NCI-H1930 (cell line): ENCODE measurements around the gene APBB2.
"Not testable (repeated sequence)": the region's sequence is repeated elsewhere in the genome, so short reads cannot be mapped to it uniquely, and the experiment has no call there.

ENCODE experiments used
- DNase-seq, 2 experiments: peaks; one replicate each; lab custom pipeline; 2025; lab: John Stamatoyannopoulos, UW

APBB2 gene

DNA sequence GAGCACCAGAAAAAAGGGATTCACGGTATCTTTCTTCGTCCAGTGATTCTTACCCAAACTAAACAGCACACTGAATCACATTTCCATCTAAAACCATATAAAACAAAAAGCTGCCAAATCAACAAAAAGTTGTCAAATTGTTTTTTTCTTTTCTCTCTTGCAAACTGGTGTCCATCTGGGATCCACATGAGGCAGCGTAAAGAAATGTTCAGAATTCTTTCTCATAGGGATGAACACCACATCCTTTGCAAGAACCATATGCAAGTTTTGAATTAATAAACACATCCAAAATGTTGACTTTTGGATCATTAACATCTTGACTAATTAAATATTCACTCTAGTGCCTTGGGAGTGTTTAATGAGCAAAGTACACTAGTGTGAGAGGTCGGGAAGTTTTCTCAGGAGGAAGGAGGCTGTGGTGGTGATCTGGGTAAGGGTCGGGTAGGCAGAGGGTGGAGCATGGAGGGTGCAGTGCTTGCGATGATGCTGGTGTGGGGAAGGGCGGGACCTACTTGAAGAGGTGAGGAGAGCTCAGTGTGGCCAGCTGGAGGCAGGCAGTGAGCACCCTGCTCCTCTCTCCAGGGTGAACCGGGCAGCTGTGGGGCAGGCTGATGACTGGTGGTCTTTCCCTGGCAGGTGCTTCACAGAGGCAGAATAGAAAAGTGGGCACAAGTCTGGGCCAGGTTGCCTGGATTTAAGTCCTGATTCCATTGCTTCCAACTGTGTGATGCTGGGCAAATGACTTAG lies 391.7 kb downstream of the APBB2 start:
- no peak for DNase-seq

DNA sequence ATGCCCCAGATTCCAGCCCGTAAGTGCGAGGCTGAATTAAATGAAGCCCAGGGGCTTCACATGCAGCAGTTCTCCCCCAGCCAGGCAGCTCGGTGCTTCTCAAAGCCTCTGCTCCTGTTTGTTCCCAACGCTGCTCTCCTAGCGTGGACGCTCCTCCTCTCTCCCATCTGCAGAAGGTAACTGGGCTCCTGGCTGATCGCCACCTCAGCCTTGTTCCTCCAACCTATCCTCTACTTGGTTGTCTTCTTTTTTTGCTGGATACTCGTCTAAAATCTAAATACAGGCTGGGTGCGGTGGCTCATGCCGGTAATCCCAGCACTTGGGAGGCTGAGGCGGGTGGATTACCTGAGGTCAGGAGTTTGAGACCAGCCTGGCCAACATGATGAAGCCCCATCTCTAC lies 394.2 kb downstream of the APBB2 start:
- no peak for DNase-seq

DNA sequence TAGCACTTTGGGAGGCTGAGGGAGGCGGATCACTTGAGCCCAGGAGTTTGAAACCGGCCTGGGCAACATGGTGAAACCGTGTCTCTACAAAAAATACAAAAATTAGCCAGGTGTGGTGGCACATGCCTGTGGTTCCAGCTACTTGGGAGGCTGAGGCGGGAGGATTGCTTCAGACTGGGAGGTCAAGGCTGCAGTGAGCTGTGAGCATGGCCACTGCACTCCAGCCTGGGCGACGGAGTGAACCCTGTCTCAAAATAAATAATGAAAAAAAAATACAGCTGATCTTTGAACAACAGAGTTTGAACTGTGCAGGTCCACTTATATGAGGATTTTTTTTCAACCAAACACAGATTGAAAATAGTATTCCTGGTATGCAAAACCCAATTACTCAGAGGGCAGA lies 397.2 kb downstream of the APBB2 start:
- DNase-seq = not testable (repeated sequence)

DNA sequence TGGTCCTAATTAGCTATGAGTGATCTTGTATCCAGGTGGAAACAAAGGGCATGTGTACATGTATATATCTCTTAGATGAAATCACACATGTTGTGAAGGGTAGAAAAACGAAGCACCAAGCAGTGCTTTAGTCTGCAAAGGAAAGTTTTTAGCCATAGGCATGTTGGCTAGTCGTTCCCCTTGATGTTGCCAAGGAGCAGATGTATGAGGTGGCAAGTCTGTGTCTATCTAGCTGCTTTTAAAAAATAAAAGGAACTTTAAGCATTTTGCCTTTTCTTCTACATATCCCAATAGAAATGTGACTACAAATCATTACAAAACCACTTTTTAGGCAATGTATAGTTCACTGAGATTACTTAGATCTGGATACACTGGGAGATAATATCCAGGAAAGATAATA lies 401.5 kb downstream of the APBB2 start:
- DNase-seq = no peak

DNA sequence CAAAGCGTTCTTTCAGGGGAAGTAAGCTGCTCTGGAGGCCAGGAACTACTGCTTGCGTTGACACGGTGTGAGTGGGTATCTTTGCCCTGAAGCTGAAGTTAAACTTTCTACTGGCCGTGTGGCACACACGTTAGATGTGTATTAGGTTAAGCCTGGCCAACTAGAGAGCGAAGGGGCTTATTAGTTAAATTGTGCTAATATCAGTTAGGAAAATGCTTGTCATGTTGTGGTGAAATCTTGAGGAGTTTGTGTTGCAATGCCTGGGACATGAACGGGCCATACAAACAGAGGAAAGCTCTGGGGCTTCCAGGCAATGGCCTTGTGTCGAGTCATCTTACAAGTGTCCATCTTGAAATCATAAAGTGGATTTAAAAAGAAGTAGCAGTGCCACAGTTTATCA lies 402.0 kb downstream of the APBB2 start:
- DNase-seq = no peak

DNA sequence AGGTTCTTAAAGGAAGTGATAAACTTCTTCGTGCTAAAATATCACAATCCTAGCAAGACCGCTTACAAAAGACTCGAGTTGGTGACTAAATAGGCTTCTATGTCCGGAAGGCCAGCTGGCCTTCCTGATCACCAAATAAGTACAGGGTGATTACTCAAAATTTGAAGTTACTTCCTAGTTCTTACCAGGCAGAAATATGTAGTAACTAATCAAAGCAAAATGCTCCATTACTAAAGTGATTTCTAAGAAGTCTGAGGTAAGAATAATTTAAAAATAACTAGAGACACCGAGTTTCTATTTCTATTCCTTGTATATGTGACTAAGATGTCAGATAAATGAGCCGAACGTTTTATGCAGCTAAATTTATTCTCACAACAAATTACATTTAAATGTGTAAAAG lies 402.4 kb downstream of the APBB2 start:
- DNase-seq = no peak

DNA sequence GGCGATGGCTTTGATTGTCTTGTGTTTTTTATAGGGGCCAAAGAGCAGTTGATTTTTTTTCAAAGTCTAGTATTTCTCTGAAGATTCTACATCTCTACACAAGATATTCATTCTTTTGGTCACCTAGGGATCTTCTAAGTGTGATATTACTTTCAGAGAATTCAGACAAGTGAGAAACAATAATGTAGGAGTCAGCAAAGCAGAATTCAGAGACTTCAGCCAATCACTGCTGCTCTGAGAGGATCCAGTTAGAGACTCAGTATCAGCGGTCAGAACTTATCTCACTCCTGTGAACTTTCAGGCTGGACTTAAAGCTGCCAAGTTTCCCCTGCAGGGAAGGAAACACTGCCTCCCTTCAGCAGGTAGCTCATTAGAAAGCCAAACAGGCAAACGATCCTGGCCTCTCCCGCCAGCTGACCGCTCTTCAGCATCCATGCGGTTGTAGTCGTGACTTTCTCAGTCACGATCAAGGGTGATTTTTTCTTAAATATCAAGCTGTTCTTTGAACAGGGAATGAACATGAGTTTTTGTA lies 405.4 kb downstream of the APBB2 start:
- no peak for DNase-seq

DNA sequence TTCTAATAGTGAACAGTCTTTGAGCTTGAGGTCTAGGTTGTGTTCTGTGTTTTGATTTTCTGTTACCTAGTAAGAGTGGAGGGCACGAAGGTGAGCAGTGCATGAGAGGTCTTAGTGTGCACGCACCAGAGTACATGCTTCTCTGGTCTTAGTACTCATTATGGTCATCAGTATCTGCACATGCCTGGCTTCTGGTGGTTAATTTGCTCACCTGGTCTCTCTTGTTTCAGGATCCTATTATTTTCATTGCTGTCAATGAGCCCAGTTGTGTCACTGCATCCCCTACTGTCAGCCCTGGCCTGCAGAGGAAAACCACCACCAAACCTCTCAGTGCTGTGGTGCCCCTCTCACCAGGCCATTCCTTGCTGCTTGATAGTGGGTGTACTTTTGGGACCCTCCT lies 409.7 kb downstream of the APBB2 start:
- no peak for DNase-seq

DNA sequence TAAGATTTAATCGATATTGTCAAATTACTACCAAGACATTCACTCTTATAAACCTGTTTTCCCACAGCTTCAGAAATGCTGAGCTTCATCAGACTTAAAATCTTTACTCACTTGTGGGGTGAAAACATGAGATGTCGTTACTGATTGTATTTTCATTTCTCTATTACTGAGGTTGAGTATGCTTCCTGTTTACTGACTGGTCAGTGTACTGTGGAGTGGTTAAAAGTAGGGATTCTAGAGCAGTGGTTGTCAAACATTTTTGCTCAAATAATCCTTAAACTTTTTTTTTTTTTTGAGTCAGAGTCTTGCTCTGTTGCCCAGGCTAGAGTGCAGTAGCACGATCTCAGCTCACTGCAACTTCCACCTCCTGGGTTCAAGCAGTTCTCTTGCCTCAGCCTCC lies 414.3 kb downstream of the APBB2 start:
- no peak for DNase-seq

DNA sequence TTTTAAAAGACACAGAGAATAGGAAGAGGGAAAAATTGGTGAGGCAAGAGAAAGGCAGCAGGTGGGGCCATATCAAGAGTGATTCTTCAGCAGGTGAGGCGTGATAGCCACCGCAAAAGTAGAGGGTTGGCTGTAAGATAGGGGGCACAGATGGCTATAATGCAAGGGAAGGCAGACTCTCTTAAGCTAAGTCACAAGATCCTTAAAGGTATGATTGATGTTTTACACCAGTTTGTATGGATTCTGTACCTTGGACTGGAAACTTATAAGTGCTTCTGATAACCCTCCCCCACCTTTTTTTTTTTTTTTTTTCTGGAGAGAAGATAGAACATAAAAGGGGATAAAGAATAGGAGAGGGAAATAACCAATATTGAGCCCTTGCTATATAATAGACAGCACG lies 424.6 kb downstream of the APBB2 start:
- DNase-seq = no peak

DNA sequence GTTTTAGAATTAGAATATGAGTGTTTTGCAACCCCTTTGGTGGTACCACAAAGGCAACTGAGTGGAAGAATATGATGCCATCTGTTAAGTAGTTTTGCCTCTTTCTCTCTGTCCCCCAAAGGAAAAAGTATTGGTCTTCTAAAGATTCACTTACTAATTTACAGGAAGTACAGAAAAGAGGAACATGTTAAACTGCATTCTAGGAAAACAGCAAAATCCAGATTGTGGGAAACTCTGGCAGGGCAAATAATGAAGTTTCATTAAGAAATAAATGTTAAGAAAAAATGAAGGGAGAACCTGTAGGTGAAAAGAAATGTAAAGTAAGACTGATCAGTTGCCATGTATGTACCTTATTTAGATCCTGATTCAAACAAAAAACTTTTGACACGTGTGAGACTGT lies 425.3 kb downstream of the APBB2 start:
- DNase-seq = no peak

DNA sequence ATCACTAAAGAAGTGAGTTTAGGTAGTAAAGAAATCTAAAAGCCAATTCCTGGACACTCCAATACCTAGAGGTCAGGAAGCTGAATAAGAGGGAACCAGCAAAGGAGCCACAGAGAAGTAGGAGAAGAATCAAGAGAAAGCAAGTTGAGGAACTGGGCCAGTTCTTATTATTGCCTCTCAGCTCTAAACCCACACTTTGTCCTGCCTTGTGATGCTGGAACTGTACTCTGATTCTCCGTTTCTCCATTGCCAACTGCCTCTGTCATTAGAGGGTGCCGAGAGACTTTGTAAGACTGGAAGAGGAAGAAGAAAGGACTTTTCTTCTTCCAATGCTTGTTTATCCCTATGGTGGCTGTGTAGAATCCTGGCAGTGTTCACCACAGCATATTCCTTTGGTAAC lies 426.0 kb downstream of the APBB2 start:
- no peak for DNase-seq

DNA sequence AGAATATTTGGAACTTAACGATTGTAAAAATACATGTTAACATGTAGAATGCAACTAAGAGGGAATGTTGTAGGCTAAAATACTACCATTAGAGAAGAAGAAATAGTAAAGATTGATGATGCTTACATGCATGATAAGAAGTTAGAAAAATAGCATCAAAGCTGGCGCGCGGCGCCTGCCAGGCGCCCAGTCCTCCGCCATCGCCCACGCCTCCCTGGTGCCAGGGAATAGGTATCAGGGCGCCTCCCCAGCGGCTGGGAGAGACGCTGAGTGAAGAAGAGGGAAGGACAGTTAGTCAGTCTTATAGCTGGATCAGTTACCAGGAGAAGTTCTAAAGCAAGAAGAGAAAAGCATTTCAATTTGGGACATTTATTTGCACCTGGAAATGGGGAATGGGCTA lies 428.6 kb downstream of the APBB2 start:
- no peak for DNase-seq

DNA sequence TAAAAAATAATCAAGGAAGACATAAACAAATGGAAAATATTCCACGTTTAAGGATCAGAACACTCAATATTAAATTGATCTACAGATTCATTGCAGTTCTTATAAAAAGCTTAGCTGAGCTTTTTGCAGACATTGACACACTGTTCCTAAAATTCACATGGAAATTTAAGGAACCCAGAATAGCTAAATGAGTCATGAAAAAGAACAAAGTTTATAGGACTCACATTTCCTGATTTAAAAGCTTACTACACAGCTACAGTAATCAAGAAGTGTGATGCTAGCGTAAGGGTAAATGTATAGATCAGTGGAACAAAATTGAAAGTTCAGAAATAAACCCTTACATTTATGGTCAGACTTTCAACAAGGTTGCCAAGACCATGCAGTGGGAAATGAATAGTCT lies 431.5 kb downstream of the APBB2 start:
- DNase-seq = no peak

DNA sequence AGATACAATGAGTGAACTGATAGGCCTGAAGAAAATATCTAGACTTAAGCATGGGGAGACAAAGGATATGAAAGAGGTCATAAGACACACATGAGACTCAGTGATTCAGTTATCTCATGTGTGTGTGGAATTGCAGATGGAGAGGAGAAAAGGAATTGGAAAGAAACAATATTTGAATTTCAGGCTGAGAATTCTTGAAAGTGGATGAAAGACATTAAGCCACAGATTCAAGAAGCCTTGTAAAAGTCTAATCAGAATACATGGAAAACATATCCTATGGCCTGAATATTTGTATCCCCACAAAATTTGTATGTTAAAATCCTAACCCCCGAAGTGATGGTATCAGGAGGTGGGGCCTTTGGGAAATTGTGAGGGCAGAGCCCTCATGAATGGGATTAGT lies 436.3 kb downstream of the APBB2 start:
- DNase-seq = no peak

DNA sequence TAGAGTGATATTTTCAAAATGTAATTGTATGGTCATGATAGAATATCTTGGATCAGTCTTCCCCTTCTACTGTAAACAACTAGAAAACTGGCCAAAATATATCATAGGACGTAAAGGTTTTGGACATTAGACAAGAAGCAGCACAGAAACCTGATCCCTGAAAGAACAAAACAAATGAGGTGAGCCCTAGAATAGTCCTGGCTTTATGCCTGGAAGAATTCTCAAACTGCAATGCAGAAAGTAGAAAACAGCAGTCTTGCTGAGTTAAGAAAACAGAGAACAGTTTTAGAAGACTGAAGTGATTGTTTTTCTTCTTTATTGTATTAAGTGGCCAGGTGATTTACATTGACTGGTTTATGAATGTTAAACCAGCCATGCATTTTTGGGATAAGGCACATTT lies 445.1 kb downstream of the APBB2 start:
- no peak for DNase-seq

DNA sequence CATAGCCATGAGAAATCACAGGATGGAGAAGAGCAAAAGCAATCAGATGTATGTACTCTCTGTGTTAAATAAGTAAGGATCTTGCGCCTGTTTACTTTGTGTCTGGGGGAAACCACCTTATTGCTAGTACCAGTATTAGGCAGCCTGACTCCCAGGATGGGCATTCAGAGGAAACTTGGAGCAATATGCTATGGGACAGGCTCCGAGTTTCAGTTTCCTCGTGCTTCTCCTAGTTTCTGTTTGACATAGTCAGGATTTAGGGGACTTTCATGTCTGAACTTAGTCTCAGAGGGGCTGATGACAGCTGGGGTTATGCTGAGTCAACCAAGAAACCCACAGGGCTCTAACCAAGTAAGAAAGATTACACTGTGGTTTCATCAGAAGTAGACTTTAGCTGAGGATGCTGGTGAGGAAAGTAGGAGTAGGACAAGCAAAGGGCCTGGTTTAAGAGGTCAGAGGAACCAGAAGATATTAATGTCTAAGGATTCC lies 451.1 kb downstream of the APBB2 start:
- DNase-seq = no peak
